IPS DF 6.9 (cell line): ENCODE data around the gene CDKN2C.
"Not testable (repeated sequence)": the region's sequence is repeated elsewhere in the genome, so short reads cannot be mapped to it uniquely, and the experiment has no call there.

Source experiments
- DNase-seq: peaks from one replicate; pipeline ENCODE4 v3.0.0-alpha.2; 2013; ENCODE audit warnings: low read depth, low spot score
- H3K27ac ChIP-seq: one replicate; pipeline ENCODE4 v1.5.1; 2013; ENCODE audit warnings: low read length, control low read depth
- H3K27me3 ChIP-seq: 2 replicates; pipeline ENCODE4 v1.6.1; 2013; ENCODE audit warnings: mild to moderate bottlenecking, low read length; ENCODE audit not compliant: control insufficient read depth, insufficient read depth
- H3K36me3 ChIP-seq: 2 replicates; pipeline ENCODE4 v1.6.1; 2013; ENCODE audit warnings: low read length; ENCODE audit not compliant: control insufficient read depth, insufficient read depth
- H3K4me1 ChIP-seq: 2 replicates; pipeline ENCODE4 v1.6.1; 2013; ENCODE audit warnings: low read length; ENCODE audit not compliant: control insufficient read depth, insufficient read depth
- H3K4me3 ChIP-seq: 2 replicates; pipeline ENCODE4 v1.5.1; 2013; ENCODE audit warnings: mild to moderate bottlenecking, low read length
- H3K9me3 ChIP-seq: 2 replicates; pipeline ENCODE4 v1.6.1; 2013; ENCODE audit warnings: low read length, inconsistent platforms; ENCODE audit not compliant: control insufficient read depth, insufficient read depth
- WGBS: extraction: QIAGEN DNeasy Blood & Tissue Kit; methylation state at CpG from one replicate; pipeline ENCODE4 v1.1.7; 2013; ENCODE audit warnings: mixed read lengths, missing lambda C conversion rate; ENCODE audit not compliant: insufficient read length, insufficient coverage; 5-methylcytosine and 5-hydroxymethylcytosine counted together

CDKN2C gene

DNA sequence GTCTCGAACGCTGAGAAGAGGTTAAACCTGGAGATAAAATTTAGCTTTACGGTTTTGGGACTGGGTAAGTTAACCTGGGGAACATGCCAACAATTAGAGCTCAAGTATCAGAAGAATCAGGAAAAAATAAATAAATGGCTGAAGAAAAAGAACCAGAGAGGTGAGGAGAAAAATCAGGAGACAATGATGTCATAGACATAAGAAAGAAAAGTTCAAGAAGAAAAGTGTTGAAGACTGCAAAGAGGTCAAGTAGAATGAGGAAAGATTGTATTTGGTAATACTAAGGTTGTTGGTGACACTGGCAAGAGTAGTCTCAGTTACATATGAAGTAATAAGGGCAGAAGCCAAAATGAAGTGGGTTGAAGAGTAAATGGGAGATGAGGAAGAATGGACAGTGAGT is 26.0 kb downstream of the CDKN2C start:
- Histone ChIP-seq H3K4me3 (no peak overlapping the region), H3K9me3 (no peaks in the 10 kb centered on the region), H3K4me1 (no peaks in the 10 kb centered on the region), H3K27ac (no peak overlapping the region), H3K36me3 (no peaks in the 10 kb centered on the region), H3K27me3 (no peaks in the 10 kb centered on the region)
- no peak for DNase-seq
- WGBS: no CpG with 5 or more reads among the region's 3 CpGs

DNA sequence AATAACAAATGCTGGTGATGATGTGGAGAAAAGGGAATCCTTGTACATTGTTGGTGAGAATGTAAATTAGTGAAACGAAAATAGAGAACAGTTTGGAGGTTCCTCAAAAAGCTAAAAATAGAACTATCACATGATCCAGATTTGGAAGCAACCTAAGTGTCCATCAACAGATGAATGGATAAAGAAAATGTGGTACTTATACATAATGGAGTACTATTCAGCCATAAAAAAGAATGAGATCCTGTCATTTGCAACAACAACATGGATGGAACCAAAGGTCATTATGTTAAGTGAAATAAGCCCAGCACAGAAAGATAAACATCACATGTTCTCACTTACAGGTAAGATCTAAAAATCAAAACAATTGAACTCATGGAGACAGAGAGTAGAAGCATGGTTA is 29.3 kb downstream of the CDKN2C start:
- DNase-seq, H3K27ac ChIP-seq: not testable (repeated sequence)
- whole genome bisulfite sequencing: no CpG with 5 or more reads among the region's 1 CpG

DNA sequence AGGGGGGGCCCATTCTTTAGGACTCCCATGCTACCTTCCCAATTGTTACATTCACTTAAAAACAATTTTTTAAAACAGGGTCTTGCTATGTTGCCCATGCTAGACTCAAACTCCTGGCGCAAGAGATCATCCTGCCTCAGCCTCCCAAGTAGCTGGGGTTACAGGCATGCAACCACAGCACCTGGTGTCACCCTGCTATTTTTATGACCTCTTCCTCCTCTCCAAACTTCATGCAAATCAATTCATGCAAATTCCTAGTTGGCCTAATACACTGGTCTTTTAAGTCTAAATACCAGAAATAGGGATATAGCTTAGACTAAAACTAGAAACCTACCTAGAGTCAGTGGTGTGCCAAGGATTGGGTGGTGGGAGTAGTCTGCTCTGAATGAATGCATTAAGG is 30.1 kb downstream of the CDKN2C start:
- Histone ChIP-seq H3K27me3 (no peaks in the 10 kb centered on the region), H3K27ac (no peak overlapping the region), H3K4me1 (no peaks in the 10 kb centered on the region), H3K9me3 (no peaks in the 10 kb centered on the region), H3K36me3 (no peaks in the 10 kb centered on the region), H3K4me3 (no peak overlapping the region)
- no peak for DNase-seq
- WGBS: no CpG with 5 or more reads among the region's 1 CpG

More for the DNA sequence above, 29.3 kb downstream of the CDKN2C start:
- H3K4me3 ChIP-seq, H3K9me3 ChIP-seq, H3K36me3 ChIP-seq, H3K4me1 ChIP-seq, H3K27me3 ChIP-seq: not testable (repeated sequence)

DNA sequence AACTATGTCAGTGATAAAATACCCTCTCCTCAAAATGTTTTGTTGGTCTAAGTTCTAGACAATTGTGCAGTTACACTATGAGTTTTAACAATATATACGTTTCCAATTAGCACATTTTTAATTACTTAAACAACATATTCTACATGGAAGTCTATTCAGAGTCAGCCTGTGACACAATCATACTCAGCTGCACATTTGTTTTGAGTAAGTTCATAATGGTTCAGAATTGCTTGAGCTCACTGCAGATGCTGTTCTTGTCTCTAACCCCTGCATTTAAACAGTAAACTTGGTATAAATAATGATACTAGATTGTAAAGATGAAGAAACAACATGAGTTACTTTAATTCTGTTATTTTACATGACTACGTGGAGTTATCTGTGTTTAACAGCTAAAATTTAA is 30.6 kb downstream of the CDKN2C start:
- Histone ChIP-seq H3K36me3 (no peaks in the 10 kb centered on the region), H3K4me1 (no peaks in the 10 kb centered on the region), H3K9me3 (no peaks in the 10 kb centered on the region), H3K27ac (no peak overlapping the region), H3K4me3 (no peak overlapping the region), H3K27me3 (no peaks in the 10 kb centered on the region)
- no CpG with 5 or more reads among the region's 2 CpGs for WGBS
- no peak for DNase-seq

DNA sequence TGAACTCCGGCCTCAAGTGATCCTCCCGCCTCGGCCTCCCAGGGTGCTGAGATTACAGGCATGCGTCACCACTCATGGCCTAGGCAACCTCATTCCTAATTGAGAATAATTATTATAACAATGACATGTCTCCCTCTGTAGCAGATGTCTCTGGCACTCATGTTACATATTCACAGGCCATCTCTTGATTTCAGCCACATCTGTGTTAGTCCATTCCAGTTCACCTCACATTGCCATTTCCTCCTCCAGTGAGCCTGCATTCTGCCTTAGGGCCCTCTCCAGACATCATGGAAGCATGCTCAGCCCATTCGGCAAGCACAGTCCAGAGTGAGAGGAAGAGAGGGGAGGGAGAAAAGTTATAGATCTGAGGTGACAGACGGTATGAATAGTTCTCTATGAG is 32.5 kb downstream of the CDKN2C start:
- H3K27me3 ChIP-seq: no peaks in the 10 kb centered on the region
- no peak for DNase-seq
- WGBS: no CpG with 5 or more reads among the region's 6 CpGs
- H3K4me3 ChIP-seq: no peak overlapping the region
- H3K27ac ChIP-seq: no peak overlapping the region
- no peaks in the 10 kb centered on the region for H3K4me1 ChIP-seq
- no peaks in the 10 kb centered on the region for H3K9me3 ChIP-seq
- no peaks in the 10 kb centered on the region for H3K36me3 ChIP-seq

DNA sequence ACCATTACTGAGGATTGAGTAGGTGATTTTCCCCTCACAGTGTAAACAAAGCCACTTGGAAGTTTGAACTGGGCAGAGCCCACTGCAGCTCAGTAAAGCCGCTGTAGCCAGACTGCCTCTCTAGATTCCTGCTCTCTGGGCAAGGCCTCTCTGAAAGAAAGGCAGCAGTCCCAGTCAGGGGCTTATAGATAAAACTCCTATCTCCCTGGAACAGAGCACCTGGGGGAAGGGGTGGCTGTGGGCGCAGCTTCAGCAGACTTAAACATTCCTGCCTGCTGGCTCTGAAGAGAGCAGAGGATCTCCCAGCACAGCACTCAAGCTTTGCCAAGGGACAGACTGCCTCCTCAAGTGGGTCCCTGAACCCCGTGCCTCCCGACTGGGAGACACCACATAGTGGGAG is 35.5 kb downstream of the CDKN2C start:
- WGBS: no CpG with 5 or more reads among the region's 4 CpGs
- not testable (repeated sequence) for H3K36me3 ChIP-seq

DNA sequence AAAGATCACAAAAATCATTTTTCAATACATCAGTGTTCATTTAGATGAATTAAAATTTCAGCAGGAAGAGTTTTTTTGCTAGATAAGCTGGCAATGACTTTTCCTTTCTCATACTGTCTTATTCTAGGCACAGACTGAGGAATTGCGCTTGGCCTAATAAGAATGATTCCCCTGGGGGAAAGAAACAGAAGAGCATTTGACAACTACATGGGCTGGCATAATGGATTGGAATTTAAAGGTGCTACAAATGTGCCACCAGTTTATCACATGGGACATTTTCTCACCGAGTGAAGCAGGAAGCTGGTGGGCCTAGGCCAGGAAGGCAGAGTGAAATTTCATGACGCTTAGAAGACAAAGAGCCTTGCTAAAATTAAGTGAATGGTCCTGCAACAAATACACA is 39.3 kb downstream of the CDKN2C start:
- Histone ChIP-seq H3K4me3 (no peak overlapping the region), H3K27me3 (no peaks in the 10 kb centered on the region; the same call in 1 of the 2 replicates), H3K36me3 (no peaks in the 10 kb centered on the region), H3K9me3 (no peaks in the 10 kb centered on the region), H3K27ac (no peak overlapping the region), H3K4me1 (no peaks in the 10 kb centered on the region)
- no peak for DNase-seq
- no CpG with 5 or more reads among the region's 3 CpGs for WGBS

More for the DNA sequence above, 35.5 kb downstream of the CDKN2C start:
- H3K4me1 ChIP-seq, H3K9me3 ChIP-seq, H3K27ac ChIP-seq, H3K27me3 ChIP-seq, DNase-seq, H3K4me3 ChIP-seq: not testable (repeated sequence)

DNA sequence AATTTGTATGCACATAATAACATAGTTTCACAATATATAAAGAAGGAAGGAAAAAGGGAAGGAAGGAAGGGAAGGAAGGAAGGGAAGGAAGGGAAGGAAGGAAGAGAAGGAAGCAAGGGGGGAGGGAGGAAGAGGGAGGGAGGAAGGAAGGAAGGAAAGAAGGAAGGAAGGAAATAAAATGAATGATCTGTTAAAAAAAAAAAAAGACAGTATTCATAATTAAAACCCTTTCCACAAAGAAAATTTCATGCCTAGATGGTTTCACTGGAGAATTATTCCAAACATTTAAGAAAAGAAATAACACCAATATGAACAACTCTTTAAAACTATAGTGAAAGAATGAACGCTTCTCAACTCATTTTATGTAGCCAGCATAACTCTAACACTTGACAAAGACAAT is 44.8 kb downstream of the CDKN2C start:
- Histone ChIP-seq H3K36me3 (no peaks in the 10 kb centered on the region), H3K9me3 (no peaks in the 10 kb centered on the region), H3K27me3 (no peaks in the 10 kb centered on the region), H3K4me3 (no peak overlapping the region), H3K27ac (no peak overlapping the region), H3K4me1 (no peaks in the 10 kb centered on the region)
- WGBS: no CpG with 5 or more reads among the region's 1 CpG
- no peak for DNase-seq

DNA sequence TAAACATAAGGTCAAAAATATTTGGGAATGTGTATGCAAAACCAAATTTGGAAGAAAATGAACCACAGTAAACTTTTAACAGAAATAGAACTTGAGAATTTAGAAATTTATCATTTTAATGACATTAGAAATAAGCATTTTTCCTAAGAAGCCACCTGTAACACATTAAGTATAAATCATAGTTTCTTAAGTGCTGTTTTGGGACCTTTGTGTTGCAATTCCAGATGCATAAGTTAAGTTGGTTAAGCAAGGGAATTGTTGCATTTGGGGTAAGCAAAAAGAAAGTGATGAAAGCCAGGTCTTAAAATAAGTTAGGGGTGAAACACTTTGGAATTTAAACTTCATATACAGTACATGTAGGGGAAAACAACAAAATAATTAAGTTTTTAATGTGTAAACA is 49.8 kb downstream of the CDKN2C start:
- no peak for DNase-seq
- no peak overlapping the region for H3K4me3 ChIP-seq
- H3K4me1 ChIP-seq: no peaks in the 10 kb centered on the region
- H3K36me3 ChIP-seq: no peaks in the 10 kb centered on the region
- H3K27ac ChIP-seq: no peak overlapping the region
- H3K9me3 ChIP-seq: no peaks in the 10 kb centered on the region
- no peaks in the 10 kb centered on the region for H3K27me3 ChIP-seq
